GM15510 (cell line): ENCODE results near the gene GABRB3.

Experiments used
- POLR2A ChIP-seq: IDR thresholded peaks from 3 replicates; pipeline ENCODE4 v1.6.1; 2011; ENCODE audit warnings: borderline replicate concordance; ENCODE audit not compliant: insufficient read length; ENCODE audit errors: extremely low read depth

Gene GABRB3

DNA sequence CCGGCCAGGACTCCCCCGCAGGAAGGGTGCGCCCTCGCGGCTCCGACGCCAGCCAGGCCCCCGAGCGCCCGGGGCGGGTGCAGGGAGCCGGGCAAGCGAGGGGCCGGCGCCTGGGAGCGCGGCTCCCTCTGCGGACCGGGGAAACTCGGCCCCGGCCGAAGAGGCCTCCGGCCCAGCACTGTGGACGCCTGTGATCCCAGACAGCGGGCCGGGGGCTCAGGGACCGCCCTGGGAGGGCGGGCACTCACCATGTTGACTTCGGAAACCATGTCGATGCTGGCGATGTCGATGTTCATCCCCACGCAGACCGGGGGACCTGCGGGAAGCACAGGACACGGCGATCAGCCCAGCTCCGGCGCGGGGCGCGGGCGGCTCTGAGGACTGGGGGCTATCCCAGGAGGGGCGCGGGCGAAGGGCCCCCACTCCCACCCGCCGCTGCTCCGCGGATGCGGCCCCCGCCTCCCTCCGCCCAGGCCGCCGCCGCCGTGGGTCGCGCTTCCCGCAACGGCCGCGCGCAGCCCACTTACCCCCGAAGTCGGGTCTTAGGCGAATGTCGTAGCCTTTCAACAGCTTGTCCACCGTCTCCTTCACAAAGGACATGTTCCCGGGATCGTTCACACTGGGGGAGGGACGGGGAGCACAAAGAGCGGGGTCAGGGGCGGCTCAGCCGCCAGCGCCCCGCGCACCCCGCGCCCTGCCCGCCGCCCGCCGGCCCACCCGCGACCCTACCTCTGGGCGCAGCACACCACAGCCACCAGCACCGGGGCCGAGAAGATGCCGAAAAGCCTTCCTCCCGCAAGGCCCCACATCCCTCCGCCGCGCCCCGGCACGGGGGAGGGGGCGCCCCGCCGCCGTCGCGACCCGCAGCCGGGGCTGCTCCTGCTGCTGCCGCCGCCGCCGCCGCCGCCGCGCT is at the start of gene GABRB3:
TSS of gene GABRB3 (minus strand) at position 913 of the 913 bp plus-strand sequence.
- no peak for TF ChIP-seq POLR2A

- no peak for TF ChIP-seq POLR2A
Measured at GRCh38 chr15:26807517-26808427, 34.9 kb upstream of the GABRB3 start.

DNA sequence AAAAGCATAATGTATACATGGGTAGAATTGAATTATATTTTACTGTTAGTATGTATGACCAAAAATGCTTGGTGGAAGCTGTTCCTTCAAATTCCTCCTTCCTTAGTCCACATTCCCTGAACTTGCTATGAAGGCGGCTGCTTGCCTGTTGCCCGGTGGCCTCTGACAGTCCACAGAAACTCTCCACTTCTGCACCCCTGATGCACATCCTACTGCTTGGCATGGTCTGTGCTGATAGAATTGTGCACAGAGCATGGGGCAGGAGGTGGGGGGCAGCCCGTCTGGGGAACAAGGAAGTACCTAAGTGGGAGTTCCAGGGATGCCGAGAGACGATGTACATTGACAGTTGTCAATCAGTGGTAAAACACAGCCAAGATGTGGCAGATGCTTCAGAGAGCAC is 33.7 kb upstream of the GABRB3 start:
- TF ChIP-seq POLR2A, result no peak

GRCh38 chr15:26806151-26806550 is 33.3 kb upstream of the GABRB3 start:
- TF ChIP-seq POLR2A, result no peak

DNA sequence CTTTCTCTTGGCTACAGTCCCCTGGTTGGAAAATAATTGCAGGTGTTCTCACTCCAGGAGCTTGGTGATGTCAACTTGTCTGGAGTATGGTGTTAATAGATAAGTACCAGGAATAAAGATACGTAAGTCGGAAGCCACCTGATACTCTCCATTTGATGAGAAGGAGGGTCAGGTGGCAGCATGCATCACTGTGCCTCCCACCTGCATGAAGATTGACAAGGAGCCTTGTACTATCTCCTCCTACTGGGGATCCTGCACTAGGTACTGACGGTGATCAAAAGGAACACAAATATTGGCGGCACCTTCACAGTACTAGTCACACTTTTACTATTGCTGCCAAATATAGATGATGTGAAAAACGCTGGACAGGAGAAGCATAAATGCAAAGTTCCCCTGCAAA is 32.6 kb upstream of the GABRB3 start:
- no peak for TF ChIP-seq POLR2A

- no peak for TF ChIP-seq POLR2A
Measured at GRCh38 chr15:26804063-26804804, 31.4 kb upstream of the GABRB3 start.

- TF ChIP-seq POLR2A, result no peak
Measured at GRCh38 chr15:26790118-26790517, 17.3 kb upstream of the GABRB3 start.

DNA sequence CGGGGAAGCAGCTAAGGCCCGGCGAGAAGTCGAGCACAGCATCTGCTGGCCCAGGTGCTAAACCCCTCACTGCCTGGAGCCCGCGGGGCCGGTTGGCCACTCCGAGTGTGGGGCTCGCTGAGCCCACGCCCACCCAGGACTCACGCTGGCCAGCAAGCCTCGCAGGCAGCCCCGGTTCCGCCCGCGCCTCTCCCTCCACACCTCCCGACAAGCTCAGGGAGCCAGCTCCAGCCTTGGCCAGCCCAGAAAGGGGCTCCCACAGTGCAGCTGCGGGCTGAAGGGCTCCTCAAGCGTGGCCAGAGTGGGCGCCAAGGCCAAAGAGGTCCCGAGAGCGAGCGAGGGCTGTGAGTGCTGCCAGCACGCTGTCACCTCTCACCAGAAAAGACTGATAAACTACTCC is 8.9 kb upstream of the GABRB3 start:
- TF ChIP-seq POLR2A, result no peak

DNA sequence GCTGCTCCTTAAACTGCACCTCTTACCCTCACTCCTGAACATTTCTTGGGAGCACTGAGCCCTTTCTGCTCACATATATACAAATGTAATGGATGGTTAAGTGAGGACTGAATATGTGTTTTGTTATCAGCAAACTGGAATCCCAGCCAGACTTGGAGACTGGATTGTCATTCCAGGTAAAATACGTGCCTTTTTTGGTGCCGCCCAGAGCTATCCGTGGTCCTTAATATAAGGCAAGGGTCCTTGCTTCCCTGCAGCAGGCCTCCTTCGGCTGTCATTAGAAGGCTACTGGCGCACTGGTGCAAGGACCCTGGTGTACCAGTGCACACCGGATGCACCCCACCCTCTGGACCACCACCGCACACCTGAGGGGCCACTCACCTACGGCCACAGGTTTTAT is 1.1 kb upstream of the GABRB3 start:
- no peak for TF ChIP-seq POLR2A

- no peak for TF ChIP-seq POLR2A
Measured at GRCh38 chr15:26773067-26773877, 406 bp upstream of the GABRB3 start.

GRCh38 chr15:26771578-26772153 is 1.2 kb downstream of the GABRB3 start:
- no peak for TF ChIP-seq POLR2A

DNA sequence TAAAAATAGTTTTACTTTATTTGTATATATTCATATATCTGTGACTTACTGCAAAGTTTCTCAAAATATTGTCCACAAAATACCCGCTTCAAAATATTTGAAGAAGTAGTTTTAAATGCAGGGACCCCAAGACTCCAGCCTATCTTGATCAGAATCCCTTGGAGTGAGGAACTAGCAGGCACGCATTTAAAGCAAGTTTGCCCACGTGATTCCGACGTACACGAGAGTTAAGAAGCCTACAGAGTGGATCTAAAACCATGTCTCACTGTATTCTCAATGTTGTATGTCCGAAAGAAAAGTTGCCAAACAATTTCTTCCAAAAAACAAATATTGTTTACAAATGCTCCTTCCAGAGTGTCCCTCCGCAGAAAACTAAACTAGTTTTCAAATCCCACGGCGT is 1.7 kb downstream of the GABRB3 start:
- TF ChIP-seq POLR2A, result no peak

DNA sequence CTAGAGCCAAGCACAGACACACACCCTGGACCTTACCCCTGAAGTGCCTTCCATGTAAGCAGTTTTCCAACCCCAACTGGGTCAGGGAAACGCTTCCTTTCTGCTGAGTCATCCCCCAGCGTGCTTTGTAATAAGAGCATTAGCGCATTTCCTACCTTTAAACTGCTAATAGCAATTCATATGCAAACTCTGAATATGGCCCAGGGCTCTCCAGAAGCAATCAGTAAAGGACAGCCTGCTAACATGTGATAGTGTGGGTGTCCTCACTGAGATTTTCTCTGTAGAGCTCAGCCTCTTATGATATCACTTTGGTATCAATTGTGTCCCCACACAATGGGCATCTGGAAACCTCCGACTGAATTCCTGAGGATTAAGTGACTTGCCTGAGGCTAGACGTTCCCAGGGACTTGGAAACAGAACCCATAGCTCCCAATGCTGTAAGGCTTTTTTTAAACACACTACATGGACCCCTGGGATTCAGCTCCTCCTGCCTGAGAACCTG is 5.6 kb downstream of the GABRB3 start:
- TF ChIP-seq POLR2A, result no peak
